Neutrophil (primary cell): ENCODE results near the gene OSER1.
A peak's percentile ranks its signal among the peaks of the same experiment; 100 is the strongest.

ENCODE experiments used
- H3K27ac ChIP-seq: fragments of 200-600 bp; sonication (generic); 2 replicates; pipeline ENCODE4 v1.5.1; 2016; ENCODE audit warnings: mild to moderate bottlenecking, moderate library complexity
- H3K27me3 ChIP-seq: fragments of 200-600 bp; sonication (generic); 2 replicates; pipeline ENCODE4 v1.6.0; 2016; ENCODE audit warnings: mild to moderate bottlenecking
- H3K36me3 ChIP-seq: fragments of 200-600 bp; sonication (generic); 2 replicates; pipeline ENCODE4 v1.5.1; 2017
- H3K4me1 ChIP-seq, 2 experiments: fragments of 200-600 bp in 1 of 2; sonication (generic) in 1 of 2; 1 replicate in 1 of 2; 2 replicates in 1 of 2; pipeline versions ENCODE4 v1.5.1 to v1.6.1; 2013 to 2016; ENCODE audit warnings: low read depth in 1 of 2, low read length in 1 of 2, mild to moderate bottlenecking in 1 of 2, moderate library complexity in 1 of 2; ENCODE audit not compliant: control insufficient read depth in 1 of 2, insufficient read depth in 1 of 2
- H3K4me3 ChIP-seq, 2 experiments: fragments of 200-600 bp in 1 of 2; sonication (generic) in 1 of 2; 1 replicate in 1 of 2; 2 replicates in 1 of 2; pipeline ENCODE4 v1.5.1; 2013 to 2016; ENCODE audit warnings: low read depth in 1 of 2, low read length in 1 of 2, mild to moderate bottlenecking in 1 of 2, moderate library complexity in 1 of 2
- H3K9me3 ChIP-seq: fragments of 200-600 bp; sonication (generic); 2 replicates; pipeline ENCODE4 v1.5.1; 2016
- CTCF ChIP-seq: fragments of 200-600 bp; sonication (generic); IDR thresholded peaks from 2 replicates; pipeline ENCODE4 v1.5.1; 2016; ENCODE audit warnings: antibody characterized with exemption

The OSER1 gene

GRCh38 chr20:44210406-44211176 lies at the start of gene OSER1:
TSS of gene OSER1 (minus strand) at chr20:44210771. CDS start at chr20:44206957, 3,814 bp downstream.
- H3K27me3 ChIP-seq: no peaks in the 10 kb centered on the region
- H3K4me3 ChIP-seq: peak within 1 kb of the TSS; percentile 95
- TF ChIP-seq CTCF: peak; percentile 36
- H3K36me3 ChIP-seq: peaks cover 12% of the 10 kb centered on the region
- H3K4me1 ChIP-seq: peaks cover 41 to 44% of the 10 kb centered on the region in 2 experiments
- H3K27ac ChIP-seq: peak within 1 kb of the TSS; percentile 99
- no peaks in the 10 kb centered on the region for H3K9me3 ChIP-seq

GRCh38 chr20:44258226-44258890 lies 47.8 kb upstream of the OSER1 start:
- Histone ChIP-seq H3K9me3 (no peaks in the 10 kb centered on the region), H3K27me3 (no peaks in the 10 kb centered on the region), H3K36me3 (no peaks in the 10 kb centered on the region), H3K4me3 (no peak overlapping the region), H3K4me1 (no peaks in the 10 kb centered on the region), H3K27ac (no peak overlapping the region)
- TF ChIP-seq CTCF: no peak

GRCh38 chr20:44256961-44257360 lies 46.4 kb upstream of the OSER1 start:
- Histone ChIP-seq H3K4me1 (no peaks in the 10 kb centered on the region), H3K9me3 (no peaks in the 10 kb centered on the region), H3K27ac (no peak overlapping the region), H3K36me3 (no peaks in the 10 kb centered on the region), H3K27me3 (no peaks in the 10 kb centered on the region), H3K4me3 (no peak overlapping the region)
- no peak for TF ChIP-seq CTCF

- TF ChIP-seq CTCF: no peak
- H3K36me3 ChIP-seq: no peaks in the 10 kb centered on the region
- peaks cover under 1% of the 10 kb centered on the region for H3K27me3 ChIP-seq
- no peak overlapping the region for H3K27ac ChIP-seq
- H3K4me3 ChIP-seq: no peak overlapping the region
- H3K4me1 ChIP-seq: no peaks in the 10 kb centered on the region
- no peaks in the 10 kb centered on the region for H3K9me3 ChIP-seq
Observed at GRCh38 chr20:44255942-44256341, 45.4 kb upstream of the OSER1 start.

GRCh38 chr20:44254073-44254472 lies 43.5 kb upstream of the OSER1 start:
- Histone ChIP-seq H3K36me3 (no peaks in the 10 kb centered on the region), H3K27ac (no peak overlapping the region), H3K9me3 (no peaks in the 10 kb centered on the region), H3K4me1 (no peaks in the 10 kb centered on the region), H3K27me3 (peaks cover 20% of the 10 kb centered on the region), H3K4me3 (no peak overlapping the region)
- no peak for TF ChIP-seq CTCF
